ENCODE measurements around the gene MBLAC2. TPM values are rescaled to one million over a fixed set of nuclear protein-coding genes. Genes with fewer than 3 reads are reported as not detected.

Gene MBLAC2
- total RNA-seq, 1 donor from 2014 or later, result 4.3 TPM

DNA sequence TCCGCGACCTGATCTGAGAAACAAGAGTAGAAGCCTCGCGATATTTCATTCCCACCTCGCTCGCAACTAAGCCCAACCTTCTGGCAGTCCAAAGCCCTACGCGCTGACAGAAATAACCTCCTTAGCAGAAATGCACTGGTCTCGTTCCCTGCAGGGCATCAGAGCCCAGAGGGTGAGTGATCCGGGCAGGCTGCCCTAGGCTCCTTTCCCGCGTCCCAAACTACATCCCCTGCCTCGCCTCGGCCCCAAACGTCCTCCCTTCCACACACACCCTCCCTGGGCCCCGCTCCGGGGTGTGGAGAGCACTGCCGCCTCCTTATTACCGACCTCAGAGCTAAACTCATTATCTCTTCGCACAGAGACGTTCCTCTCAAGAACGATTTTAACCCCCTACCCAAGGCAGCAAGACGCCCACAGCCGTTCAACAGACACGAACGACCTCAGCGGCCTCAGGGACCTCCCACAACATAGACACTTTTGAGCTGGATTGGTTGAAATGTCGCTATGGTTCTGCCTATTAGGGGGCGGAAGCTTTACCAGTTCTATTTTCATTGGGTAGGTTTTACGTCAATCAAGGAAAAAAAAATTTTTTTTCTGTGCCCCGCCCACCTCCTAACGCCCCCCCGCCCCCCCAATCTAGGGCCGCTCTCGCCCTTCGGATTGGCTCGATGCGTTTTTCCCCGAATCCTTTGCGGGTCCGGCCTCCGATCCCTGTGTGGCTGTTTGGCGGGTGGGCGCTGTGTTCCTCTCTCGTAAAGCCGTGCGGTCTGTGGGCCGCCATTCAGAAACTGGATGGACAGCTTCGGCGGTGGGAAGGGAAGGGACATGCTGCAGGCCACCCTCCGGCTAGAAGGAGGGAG is 65.0 kb downstream of the MBLAC2 start, which contains the start of gene CETN3:
Gene CETN3, minus strand, starts transcription at position 439 of the 860 bp plus-strand sequence. Its CDS starts 95 bp downstream, at position 344.
- no peaks in the 10 kb centered on the region for H3K27me3 Mint-ChIP-seq (ENCODE audit: low read depth, unreplicated experiment)
- H2AFZ ChIP-seq (ENCODE audit: low read depth, low read length), result peak within 1 kb of the TSS; percentile 96
- H3K9ac ChIP-seq (ENCODE audit: low read length), result peak within 1 kb of the TSS; percentile 98
- no peak for TF ChIP-seq EZH2 (IDR thresholded peaks at IDR 0.05; ENCODE audit: insufficient read depth, low read length)
- H3K27ac ChIP-seq (ENCODE audit: low read depth, low read length), result peak within 1 kb of the TSS; percentile 95
- no peaks in the 10 kb centered on the region for H3K36me3 ChIP-seq (ENCODE audit: insufficient read depth, low read length)
- FAIRE-seq (peak; percentile 80), DNase-seq (ENCODE audit: low read depth) (peak; percentile 94)
- H3K4me1 ChIP-seq (ENCODE audit: insufficient read depth, low read length), result peaks cover 6% of the 10 kb centered on the region
- peaks cover 9% of the 10 kb centered on the region for H3K79me2 ChIP-seq (ENCODE audit: insufficient read depth, low read length)
- H3K4me3 ChIP-seq (ENCODE audit: insufficient read depth, low read depth, low read length), result peak within 1 kb of the TSS; percentile 90
- no peak within 1 kb of the TSS for H3K27ac Mint-ChIP-seq (ENCODE audit: unreplicated experiment)
- H3K9me3 ChIP-seq (ENCODE audit: insufficient read depth, low read depth, low read length), result no peaks in the 10 kb centered on the region
- H3K4me1 Mint-ChIP-seq (ENCODE audit: low read depth, unreplicated experiment), result peaks cover 15% of the 10 kb centered on the region
- H3K4me3 Mint-ChIP-seq (ENCODE audit: unreplicated experiment), result no peak within 1 kb of the TSS
- no peaks in the 10 kb centered on the region for H3K36me3 Mint-ChIP-seq (ENCODE audit: low read depth, unreplicated experiment)
- no peaks in the 10 kb centered on the region for H3K27me3 ChIP-seq (ENCODE audit: insufficient read depth, low read length)
- peak within 1 kb of the TSS; percentile 92 for H3K4me2 ChIP-seq (ENCODE audit: low read length)
- no peaks in the 10 kb centered on the region for H3K9me3 Mint-ChIP-seq (ENCODE audit: unreplicated experiment)
- no peaks in the 10 kb centered on the region for H4K20me1 ChIP-seq (ENCODE audit: insufficient read depth, low read length)

DNA sequence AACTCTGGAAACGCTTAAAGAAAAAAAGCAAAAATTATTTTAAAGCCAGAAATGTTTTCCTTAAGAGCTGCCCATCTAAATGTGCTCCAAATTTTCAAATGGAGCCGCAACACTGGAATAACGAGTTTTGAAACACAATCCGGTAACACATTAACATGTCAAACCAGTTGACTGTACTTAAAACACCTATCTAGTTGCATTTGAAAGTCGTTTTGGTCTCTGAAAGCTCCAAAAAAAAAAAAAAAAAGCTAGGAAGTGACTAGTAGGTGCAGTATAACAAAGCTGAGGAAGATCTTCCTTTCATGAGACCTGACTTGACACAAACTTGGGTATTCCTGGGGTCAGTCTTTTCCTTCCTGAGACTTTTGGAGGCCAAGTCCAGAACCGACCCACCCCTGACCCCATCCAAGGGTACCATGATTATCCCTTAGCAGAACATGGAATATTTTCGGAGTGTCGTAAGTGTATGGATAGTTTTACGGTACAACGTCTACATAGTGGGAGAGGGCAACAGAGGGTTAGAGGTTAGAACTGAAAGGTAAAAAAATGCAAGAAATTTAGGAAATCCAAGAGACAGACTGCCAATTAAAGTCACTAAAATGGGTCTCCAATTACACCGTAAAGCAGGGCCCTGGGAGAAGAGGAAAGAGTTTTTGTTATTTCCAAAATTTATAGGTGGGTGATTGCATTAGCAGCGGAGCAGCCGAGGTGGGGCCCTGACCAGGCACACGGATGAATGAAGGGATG is 65.8 kb downstream of the MBLAC2 start:
- H3K4me2 ChIP-seq (ENCODE audit: low read length), result peak overlapping the region; percentile 88
- no peak for DNase-seq (ENCODE audit: low read depth)
- H3K9ac ChIP-seq (ENCODE audit: low read length), result peak overlapping the region; percentile 98
- no peaks in the 10 kb centered on the region for H3K9me3 ChIP-seq (ENCODE audit: insufficient read depth, low read depth, low read length)
- H2AFZ ChIP-seq (ENCODE audit: low read depth, low read length), result peak overlapping the region; percentile 96
- no peaks in the 10 kb centered on the region for H4K20me1 ChIP-seq (ENCODE audit: insufficient read depth, low read length)
- FAIRE-seq, result no peak
- no peaks in the 10 kb centered on the region for H3K27me3 ChIP-seq (ENCODE audit: insufficient read depth, low read length)
- Mint-ChIP-seq H3K36me3 (ENCODE audit: low read depth, unreplicated experiment) (no peaks in the 10 kb centered on the region), H3K27me3 (ENCODE audit: low read depth, unreplicated experiment) (no peaks in the 10 kb centered on the region), H3K4me3 (ENCODE audit: unreplicated experiment) (no peak overlapping the region), H3K27ac (ENCODE audit: unreplicated experiment) (no peak overlapping the region), H3K9me3 (ENCODE audit: unreplicated experiment) (no peaks in the 10 kb centered on the region), H3K4me1 (ENCODE audit: low read depth, unreplicated experiment) (peaks cover 15% of the 10 kb centered on the region)
- no peak for TF ChIP-seq EZH2 (IDR thresholded peaks at IDR 0.05; ENCODE audit: insufficient read depth, low read length)
- TF ChIP-seq, protein P1, sequence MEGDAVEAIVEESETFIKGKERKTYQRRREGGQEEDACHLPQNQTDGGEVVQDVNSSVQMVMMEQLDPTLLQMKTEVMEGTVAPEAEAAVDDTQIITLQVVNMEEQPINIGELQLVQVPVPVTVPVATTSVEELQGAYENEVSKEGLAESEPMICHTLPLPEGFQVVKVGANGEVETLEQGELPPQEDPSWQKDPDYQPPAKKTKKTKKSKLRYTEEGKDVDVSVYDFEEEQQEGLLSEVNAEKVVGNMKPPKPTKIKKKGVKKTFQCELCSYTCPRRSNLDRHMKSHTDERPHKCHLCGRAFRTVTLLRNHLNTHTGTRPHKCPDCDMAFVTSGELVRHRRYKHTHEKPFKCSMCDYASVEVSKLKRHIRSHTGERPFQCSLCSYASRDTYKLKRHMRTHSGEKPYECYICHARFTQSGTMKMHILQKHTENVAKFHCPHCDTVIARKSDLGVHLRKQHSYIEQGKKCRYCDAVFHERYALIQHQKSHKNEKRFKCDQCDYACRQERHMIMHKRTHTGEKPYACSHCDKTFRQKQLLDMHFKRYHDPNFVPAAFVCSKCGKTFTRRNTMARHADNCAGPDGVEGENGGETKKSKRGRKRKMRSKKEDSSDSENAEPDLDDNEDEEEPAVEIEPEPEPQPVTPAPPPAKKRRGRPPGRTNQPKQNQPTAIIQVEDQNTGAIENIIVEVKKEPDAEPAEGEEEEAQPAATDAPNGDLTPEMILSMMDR (IDR thresholded peaks at IDR 0.05; ENCODE audit: insufficient read depth, low read depth, low read length), result no peak
- peaks cover 9% of the 10 kb centered on the region for H3K79me2 ChIP-seq (ENCODE audit: insufficient read depth, low read length)
- peaks cover 6% of the 10 kb centered on the region for H3K4me1 ChIP-seq (ENCODE audit: insufficient read depth, low read length)
- H3K4me3 ChIP-seq (ENCODE audit: insufficient read depth, low read depth, low read length), result peak overlapping the region; percentile 90
- peak overlapping the region; percentile 95 for H3K27ac ChIP-seq (ENCODE audit: low read depth, low read length)
- no peaks in the 10 kb centered on the region for H3K36me3 ChIP-seq (ENCODE audit: insufficient read depth, low read length)

Other genes starting within 250 kb of the MBLAC2 start
- 18.2 and 20.5 TPM in 2 replicates for gene CETN3, start 65.0 kb downstream of the MBLAC2 start, total RNA-seq
- gene POLR3G, start 93 bp upstream of the MBLAC2 start, total RNA-seq, result 6.3 and 7.8 TPM in 2 replicates
- gene LYSMD3, start 54.8 kb upstream of the MBLAC2 start, total RNA-seq, result 25.4 and 26.9 TPM in 2 replicates
- 5.4 and 10.0 TPM in 2 replicates for gene ADGRV1, start 84.0 kb upstream of the MBLAC2 start, total RNA-seq

All from astrocyte (in vitro differentiated cells and primary cell).